Measurements from ENCODE around the gene ZNF408. TPM values are rescaled to one million over a fixed set of nuclear protein-coding genes. Genes with fewer than 3 reads are reported as not detected.

The ZNF408 gene
- total and polyA plus RNA-seq, 2 of the 13 experiments (the other 11 are each of a cell fraction or from before 2014, with no cell fraction given): 11.2 to 12.5 TPM

DNA sequence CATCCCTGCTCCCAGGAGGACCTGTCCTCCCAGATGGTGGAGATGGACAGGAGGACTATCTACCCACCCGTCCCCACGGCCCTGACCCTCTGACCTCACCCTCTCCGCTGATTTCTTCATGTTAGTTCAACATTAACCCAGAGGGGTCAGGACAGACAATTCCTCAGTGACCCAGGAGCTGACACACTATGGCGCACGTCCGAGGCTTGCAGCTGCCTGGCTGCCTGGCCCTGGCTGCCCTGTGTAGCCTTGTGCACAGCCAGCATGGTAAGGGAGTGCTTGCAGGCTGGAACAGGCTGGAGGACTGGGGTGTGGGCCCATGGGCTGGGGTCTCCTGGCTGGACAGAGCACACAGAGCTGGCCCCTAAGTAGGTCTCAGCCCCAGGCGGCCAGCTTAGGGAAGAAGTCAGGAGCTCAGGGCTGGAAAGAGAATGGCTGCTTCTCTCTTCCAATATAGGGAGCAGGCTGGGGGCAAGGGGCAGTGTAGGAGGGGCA, 18.3 kb downstream of the ZNF408 start, which contains the start of gene F2 (continued):
- TF ChIP-seq MAZ (IDR thresholded peaks at IDR 0.05; ENCODE audit: borderline replicate concordance, low read depth, low read length) (no peak), MAZ (CRISPR knock-in tag; IDR thresholded peaks at IDR 0.05; ENCODE audit: low read depth) (no peak), HMG20A (CRISPR knock-in tag; IDR thresholded peaks at IDR 0.05; ENCODE audit: borderline replicate concordance) (peak; percentile 78; the same call in 1 of the 2 replicates), ETV5 (CRISPR knock-in tag; IDR thresholded peaks at IDR 0.05; ENCODE audit: borderline replicate concordance) (peak; percentile 87), ZNF234 (CRISPR knock-in tag; conservative IDR thresholded peaks at IDR 0.05) (no peak), ZMAT3 (CRISPR knock-in tag; conservative IDR thresholded peaks at IDR 0.05) (peak; percentile 82), ZNF749 (CRISPR knock-in tag; IDR thresholded peaks at IDR 0.05; ENCODE audit: borderline replicate concordance) (no peak; the same call in none of the 2 replicates), JUNB (CRISPR knock-in tag; IDR thresholded peaks at IDR 0.05; ENCODE audit: borderline replicate concordance) (no peak), FOSL2 (CRISPR knock-in tag; IDR thresholded peaks at IDR 0.05) (peak; percentile 84), ZC3H13 (CRISPR knock-in tag; IDR thresholded peaks at IDR 0.05) (0 out of 2 replicates have a peak, but pooled peaks have one; percentile 44), ZFP62 (CRISPR knock-in tag; IDR thresholded peaks at IDR 0.05) (no peak), NFYC (CRISPR knock-in tag; IDR thresholded peaks at IDR 0.05) (peak; percentile 33; the same call in 1 of the 2 replicates), ZNF460 (CRISPR knock-in tag; IDR thresholded peaks at IDR 0.05; ENCODE audit: borderline replicate concordance) (peak; percentile 42; the same call in 1 of the 2 replicates), NR2C2 (CRISPR knock-in tag; IDR thresholded peaks at IDR 0.05; ENCODE audit: borderline replicate concordance) (peak; percentile 89), RFXAP (CRISPR knock-in tag; IDR thresholded peaks at IDR 0.05; ENCODE audit: borderline replicate concordance) (no peak; the same call in 1 of the 2 replicates), GATAD1 (CRISPR knock-in tag; IDR thresholded peaks at IDR 0.05) (peak; percentile 64), ZNF773 (CRISPR knock-in tag; IDR thresholded peaks at IDR 0.05; ENCODE audit: borderline replicate concordance) (no peak), NKX3-1 (CRISPR knock-in tag; IDR thresholded peaks at IDR 0.05) (no peak), ZNF292 (CRISPR knock-in tag; IDR thresholded peaks at IDR 0.05; ENCODE audit: borderline replicate concordance, low read depth) (no peak), ONECUT2 (CRISPR knock-in tag; IDR thresholded peaks at IDR 0.05) (no peak), ZNF616 (CRISPR knock-in tag; IDR thresholded peaks at IDR 0.05; ENCODE audit: low read depth) (0 out of 2 replicates have a peak, but pooled peaks have one; percentile 24), ZNF841 (CRISPR knock-in tag; IDR thresholded peaks at IDR 0.05; ENCODE audit: borderline replicate concordance) (no peak), ELF1 (CRISPR knock-in tag; IDR thresholded peaks at IDR 0.05) (no peak)
- TF ChIP-seq, protein P1, sequence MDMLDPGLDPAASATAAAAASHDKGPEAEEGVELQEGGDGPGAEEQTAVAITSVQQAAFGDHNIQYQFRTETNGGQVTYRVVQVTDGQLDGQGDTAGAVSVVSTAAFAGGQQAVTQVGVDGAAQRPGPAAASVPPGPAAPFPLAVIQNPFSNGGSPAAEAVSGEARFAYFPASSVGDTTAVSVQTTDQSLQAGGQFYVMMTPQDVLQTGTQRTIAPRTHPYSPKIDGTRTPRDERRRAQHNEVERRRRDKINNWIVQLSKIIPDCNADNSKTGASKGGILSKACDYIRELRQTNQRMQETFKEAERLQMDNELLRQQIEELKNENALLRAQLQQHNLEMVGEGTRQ (IDR thresholded peaks at IDR 0.05; ENCODE audit: low read depth, low read length): no peak
- TF ChIP-seq, protein P1 (CRISPR knock-in tag; IDR thresholded peaks at IDR 0.05; ENCODE audit: borderline replicate concordance): no peak
- TF ChIP-seq, protein P2, sequence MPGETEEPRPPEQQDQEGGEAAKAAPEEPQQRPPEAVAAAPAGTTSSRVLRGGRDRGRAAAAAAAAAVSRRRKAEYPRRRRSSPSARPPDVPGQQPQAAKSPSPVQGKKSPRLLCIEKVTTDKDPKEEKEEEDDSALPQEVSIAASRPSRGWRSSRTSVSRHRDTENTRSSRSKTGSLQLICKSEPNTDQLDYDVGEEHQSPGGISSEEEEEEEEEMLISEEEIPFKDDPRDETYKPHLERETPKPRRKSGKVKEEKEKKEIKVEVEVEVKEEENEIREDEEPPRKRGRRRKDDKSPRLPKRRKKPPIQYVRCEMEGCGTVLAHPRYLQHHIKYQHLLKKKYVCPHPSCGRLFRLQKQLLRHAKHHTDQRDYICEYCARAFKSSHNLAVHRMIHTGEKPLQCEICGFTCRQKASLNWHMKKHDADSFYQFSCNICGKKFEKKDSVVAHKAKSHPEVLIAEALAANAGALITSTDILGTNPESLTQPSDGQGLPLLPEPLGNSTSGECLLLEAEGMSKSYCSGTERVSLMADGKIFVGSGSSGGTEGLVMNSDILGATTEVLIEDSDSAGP (CRISPR knock-in tag; IDR thresholded peaks at IDR 0.05; ENCODE audit: borderline replicate concordance): no peak
- TF ChIP-seq, protein P3, sequence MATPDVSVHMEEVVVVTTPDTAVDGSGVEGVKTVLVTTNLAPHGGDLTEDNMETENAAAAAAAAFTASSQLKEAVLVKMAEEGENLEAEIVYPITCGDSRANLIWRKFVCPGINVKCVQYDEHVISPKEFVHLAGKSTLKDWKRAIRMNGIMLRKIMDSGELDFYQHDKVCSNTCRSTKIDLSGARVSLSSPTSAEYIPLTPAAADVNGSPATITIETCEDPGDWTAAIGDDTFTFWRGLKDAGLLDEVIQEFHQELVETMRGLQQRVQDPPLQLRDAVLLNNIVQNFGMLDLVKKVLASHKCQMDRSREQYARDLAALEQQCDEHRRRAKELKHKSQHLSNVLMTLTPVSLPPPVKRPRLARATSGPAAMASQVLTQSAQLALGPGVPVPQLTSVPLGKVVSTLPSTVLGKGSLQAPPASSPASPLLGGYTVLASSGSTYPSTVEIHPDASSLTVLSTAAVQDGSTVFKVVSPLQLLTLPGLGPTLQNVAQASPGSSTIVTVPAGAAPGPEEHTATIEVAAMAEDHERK (CRISPR knock-in tag; IDR thresholded peaks at IDR 0.05; ENCODE audit: low read depth): 0 out of 2 replicates have a peak, but pooled peaks have one; percentile 18
